Measurements from ENCODE around the gene HSD17B7.

GRCh38 chr1:162779043-162779442 lies 11.5 kb upstream of the HSD17B7 start:
- TF ChIP-seq CTCF (IDR thresholded peaks at IDR 0.05) (no peak), POLR2A (IDR thresholded peaks at IDR 0.05) (no peak)

Data from right lobe of liver (tissue), 4 donors.